Dermis blood vessel endothelial cell (primary cell): ENCODE results near the gene PPP3R1. TPM values are rescaled to one million over a fixed set of nuclear protein-coding genes. Genes with fewer than 3 reads are reported as not detected.
A peak's percentile ranks its signal among the peaks of the same experiment; 100 is the strongest.

Experiments used
- DNase-seq: peaks from one replicate; pipeline ENCODE4 v3.0.0; 2010
- total RNA-seq: library from RNA; depleted of rRNA; stranded (reverse); fragments of >200 nt; gene quantifications from 2 replicates; pipeline ENCODE4 v1.2.3, GENCODE V29; 2014

The PPP3R1 gene
- total RNA-seq, 1 donor from 2014 or later, result 19.4 TPM

DNA sequence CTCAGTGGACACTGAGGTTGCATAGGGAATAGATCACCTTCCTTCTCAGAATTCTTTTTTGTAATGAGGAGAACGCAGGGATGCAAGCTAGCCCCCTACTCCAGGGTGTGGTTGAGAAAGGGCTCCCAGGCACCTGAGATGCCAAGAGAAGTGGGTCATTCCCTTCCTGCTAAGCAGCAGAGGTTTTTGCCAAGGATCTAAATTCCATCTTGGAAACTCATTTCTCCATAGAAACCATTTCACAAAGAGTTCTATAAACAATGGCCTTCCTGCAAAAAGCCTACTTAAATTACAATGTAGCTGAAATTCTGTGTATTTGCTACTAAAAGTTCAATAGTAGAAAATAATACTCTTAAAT is 3.7 kb upstream of the PPP3R1 start:
- DNase-seq, result peak; percentile 75

DNA sequence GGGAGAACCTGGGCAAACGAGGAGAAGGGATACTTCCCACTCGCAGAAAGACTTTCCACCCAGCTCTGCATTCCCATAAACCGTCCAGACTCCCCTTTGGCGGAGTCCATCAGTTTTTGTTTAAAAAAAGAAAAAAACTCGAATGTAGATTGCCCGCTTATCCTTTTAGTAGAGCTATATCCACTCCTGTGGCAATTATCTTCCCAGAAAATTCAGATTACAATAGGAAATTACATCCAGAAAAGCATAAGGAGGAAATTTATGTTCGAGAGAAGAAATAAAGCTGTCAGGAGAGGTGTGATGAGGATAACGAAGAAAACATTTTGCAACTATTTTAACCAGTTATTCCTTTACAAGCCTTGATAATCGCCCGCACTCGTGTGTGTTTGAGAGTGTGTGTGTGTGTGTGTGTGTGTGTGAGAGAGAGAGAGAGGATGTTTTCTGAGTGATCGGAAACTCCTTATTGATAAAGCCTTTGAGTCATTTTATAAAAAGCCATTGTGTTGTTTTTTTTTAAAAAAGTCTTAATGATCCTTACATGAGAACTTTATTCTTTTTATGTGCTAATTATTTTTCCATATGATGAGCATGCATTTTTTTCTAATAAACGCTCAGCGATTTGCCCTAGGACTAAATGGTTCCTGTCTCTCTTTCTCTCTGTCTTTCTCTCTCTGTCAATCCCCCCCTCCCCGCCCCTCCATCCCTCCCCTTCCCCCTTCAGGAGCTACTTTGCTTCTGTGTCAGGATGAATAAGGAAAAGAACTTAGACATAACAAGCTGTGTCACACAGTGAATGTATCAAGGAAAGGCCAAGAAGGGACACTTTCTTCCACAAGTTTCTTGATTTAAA is 1.1 kb upstream of the PPP3R1 start:
- peak; percentile 38 for DNase-seq

DNA sequence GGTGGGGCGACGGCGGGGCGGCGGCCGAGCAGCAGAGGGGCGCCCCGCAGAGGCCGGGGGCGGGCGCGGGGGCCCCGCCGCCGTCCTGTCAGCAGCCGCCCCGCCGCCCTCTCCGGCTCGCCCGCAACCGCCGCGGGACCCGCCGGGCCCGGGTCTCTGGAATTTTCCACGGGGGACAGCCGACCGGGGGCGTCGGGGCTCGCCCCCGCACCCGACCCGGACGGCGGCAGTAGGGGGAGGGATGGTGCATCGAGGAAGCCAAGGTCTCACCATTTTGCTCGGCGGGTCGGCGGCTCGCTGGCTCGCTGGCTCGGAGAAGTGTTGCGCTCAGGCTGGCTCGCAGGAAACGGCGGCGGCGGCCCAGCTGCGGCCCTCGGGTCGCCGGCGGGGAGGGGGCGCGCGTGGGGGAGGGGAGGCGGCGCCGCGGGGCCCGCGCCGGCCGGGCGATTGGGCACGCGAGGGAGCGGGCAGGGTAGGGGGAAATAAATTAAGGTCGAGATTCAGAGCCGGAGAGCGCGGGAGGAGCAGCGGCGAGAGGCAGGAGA is 405 bp downstream of the PPP3R1 start:
- DNase-seq, result peak; percentile 42

DNA sequence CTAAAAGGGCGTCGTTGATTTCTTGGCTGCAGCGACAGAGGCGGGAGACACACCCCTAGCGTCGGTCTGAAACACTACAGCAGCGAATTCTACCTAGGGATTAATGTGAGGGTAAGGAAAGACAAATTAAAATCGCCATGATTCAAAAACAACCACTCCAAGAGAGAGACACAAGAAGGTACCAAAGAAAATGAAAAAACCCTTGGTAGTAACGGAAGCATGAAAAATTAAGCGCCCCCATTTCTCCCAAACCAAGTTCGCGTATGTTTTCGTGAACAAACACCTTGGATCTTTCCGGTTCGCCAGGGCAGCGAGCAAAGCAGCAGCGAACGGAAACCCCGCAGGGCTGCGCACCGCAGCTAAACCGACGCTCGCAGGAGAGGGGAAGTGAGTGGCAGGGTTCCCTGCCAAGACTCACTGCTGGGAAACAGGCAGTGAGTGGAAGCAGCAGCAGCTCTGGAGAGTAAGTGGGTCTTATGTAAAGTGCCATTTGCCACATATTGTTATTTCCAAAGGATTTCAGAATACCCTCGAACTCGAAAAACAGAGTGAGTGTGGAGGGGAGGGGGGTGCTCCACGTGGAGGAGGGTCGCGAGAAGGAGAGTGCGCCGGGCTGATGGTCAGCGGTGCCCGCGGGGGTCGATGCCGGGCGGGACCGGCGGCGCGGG is 1.0 kb downstream of the PPP3R1 start:
- DNase-seq, result peak; percentile 88

DNA sequence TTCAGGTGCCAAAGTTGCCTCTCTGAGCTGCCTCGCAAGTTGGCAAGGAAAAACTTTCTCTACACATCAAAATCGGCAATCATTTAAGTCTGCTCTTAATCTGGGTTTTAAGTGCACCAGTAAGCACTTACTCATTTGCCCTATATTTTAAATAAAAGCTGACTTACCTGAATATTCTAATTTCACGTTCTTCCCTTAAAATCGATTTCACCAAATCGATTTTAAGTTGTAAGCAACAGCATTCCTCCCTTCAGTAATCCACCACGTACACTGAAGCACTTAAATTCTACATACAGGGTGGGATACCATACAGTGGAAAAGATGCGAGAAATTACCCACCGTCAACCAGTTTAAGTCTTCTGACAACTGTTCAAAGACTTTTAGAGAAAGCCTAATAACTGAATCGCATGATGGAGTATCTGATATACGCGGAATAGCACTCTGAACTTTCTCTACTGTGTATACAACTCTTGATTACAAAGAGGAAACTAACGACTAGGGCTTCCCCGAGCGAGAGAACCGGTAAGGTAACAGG is 1.6 kb downstream of the PPP3R1 start:
- DNase-seq, result no peak

DNA sequence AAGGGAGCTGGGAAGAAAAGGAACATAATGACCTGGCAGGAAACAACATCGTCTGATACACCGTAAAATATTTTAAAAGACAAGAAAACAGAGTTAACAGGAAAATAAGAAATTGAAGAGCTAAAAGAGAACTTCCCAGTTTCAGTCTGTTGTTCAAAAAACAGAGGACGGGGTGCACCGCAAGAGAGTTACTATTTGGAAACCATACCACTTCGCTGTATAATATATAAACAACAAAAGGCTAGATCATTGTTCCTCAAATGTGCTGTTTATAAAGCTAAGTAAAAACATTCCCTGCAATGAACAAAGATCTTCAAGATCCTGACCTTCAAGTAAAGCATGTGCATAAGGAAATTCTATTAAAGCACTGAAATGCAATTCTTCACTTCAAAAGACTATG is 2.1 kb downstream of the PPP3R1 start:
- no peak for DNase-seq

DNA sequence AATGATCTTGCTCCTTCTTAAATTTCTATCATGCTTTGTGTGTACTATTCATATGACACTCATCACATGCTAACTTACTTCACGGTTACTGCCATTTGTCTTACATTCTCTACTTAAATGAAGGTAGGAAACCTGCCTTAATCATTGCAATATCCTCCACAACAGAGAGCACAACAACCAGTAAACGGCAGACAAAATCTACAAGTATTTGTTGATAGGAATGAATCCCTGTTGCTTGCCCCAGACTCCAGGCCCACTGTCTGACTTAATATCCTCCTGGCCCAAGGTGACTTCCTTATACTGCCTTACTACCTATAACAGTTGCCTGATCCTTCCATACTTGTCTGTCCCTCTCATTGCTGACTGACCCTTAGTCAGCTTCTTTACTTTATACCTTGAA is 3.5 kb downstream of the PPP3R1 start:
- no peak for DNase-seq

DNA sequence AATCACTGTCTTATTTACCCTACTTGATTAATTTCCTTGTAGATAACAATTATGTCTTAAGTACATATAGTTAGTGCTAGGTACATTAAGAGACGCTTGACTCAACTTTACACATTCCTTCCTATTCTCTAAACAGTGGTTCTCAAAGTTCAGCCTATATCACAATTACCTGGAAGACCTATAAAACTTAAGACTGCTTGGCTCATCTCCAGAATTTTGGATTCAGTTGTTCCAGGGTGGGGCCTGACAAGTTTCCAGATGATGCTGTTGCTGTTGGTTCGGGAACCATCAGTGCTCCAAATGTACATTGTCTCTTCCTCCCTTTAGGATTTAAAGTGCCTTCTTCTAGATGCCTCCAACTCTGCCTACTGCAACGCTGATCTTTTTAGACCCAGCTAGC is 4.0 kb downstream of the PPP3R1 start:
- DNase-seq, result no peak

DNA sequence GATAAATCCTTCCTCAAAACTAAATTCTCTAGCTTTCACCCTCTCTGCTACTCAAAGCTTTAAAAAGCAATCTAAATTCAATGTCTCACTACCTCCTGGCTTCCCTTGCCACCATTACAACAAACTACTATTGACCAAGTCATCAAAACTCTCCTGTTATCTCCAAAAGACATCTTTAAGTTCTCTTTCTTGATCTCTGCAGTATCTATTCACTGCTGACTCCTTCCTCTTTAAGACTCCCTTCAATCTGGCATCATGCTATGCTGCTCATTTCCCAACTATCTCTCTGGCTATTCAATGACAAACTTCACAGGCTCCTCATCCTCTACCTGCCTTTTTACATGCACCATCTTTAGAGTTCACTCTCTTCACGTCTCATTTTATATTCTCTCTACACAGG is 5.9 kb downstream of the PPP3R1 start:
- DNase-seq, result no peak

DNA sequence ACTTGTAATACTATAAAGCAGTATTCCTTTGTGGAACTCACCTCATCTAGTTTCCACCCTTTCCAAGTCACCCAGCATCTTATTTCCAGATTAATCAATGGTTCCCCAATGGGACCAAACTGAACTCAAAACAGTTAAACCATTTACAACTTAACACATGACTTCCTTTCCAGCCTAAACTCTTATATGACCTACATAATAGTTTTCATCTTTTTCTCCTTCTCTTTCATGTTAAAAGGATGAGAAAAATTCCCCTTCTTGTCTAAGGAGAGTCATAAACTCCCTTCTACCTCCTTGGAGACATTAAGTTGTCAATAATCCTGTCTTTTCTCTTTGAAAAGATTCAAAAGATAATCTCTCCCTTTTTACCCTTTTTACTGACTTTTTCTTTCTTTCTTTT is 6.7 kb downstream of the PPP3R1 start:
- DNase-seq, result no peak

DNA sequence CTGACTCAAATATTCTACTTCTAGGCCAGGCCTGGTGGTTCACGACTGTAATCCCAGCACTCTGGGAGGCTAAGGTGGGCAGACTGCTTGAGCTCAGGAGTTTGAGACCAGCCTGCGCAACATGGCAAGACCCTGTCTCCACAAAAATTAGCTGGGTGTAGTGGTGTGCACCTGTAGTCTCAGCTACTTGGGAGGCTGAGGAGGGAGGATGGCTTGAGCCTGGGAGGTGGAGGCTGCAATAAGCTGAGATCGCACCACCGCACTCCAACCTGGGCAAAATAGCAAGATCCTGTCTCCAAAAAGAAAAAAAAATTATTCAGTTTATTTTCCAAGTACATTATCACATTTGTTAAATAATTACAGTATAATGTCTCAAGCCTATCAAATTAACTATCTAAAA is 7.3 kb downstream of the PPP3R1 start:
- DNase-seq, result no peak

DNA sequence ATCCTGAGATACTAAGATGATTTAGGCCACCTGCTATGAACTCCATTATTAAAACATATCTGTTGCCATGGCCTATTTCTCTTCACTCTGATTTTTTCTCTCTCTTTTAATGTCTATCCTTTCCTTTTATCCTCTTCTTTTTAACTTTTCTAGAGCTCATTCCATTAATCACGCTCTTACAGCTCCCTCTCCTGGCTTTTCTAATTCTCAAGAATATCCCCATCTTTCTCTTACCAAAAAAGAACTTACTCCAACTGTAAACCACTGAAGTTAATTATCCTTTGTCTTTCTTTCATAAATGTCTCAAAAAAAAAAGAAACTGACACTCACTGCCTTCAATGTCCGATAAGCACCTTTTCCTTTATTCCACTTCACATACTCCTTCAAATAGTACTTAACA is 7.9 kb downstream of the PPP3R1 start:
- no peak for DNase-seq

DNA sequence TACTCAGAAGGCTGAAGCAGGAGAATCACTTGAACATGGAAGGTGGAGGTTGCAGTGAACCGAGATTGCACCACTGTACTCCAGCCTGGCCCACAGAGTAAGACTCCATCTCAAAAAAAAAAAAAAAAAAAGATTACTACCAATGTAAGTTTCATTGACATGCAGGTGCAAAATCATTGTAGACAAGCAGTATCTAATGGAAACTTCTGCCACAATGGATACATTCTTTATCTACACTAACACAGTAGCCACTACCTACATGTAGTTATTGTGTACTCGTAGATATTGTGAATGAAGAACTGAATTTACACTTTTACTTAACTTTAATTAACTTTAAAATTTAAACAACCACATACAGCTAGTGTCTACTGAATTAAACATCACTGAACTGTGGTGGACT is 10.6 kb downstream of the PPP3R1 start:
- no peak for DNase-seq

DNA sequence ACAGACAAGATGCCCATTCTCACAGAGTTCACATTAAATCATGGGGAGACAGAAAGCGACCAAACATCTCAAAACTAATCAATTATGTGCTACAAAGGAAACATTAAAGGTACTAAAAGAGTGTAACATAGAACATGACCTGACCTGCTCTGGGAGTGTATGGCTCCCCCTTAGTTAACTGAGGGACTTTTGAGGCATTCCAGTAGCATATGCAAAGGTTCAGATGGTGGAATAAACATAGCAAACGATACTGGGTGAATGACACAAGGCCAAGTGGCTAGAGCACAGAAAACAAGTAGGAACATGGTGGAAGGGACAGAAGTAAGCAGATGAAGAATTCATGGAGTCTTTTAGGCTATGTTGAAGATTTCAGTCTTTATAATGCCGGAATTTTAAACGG is 11.9 kb downstream of the PPP3R1 start:
- no peak for DNase-seq

DNA sequence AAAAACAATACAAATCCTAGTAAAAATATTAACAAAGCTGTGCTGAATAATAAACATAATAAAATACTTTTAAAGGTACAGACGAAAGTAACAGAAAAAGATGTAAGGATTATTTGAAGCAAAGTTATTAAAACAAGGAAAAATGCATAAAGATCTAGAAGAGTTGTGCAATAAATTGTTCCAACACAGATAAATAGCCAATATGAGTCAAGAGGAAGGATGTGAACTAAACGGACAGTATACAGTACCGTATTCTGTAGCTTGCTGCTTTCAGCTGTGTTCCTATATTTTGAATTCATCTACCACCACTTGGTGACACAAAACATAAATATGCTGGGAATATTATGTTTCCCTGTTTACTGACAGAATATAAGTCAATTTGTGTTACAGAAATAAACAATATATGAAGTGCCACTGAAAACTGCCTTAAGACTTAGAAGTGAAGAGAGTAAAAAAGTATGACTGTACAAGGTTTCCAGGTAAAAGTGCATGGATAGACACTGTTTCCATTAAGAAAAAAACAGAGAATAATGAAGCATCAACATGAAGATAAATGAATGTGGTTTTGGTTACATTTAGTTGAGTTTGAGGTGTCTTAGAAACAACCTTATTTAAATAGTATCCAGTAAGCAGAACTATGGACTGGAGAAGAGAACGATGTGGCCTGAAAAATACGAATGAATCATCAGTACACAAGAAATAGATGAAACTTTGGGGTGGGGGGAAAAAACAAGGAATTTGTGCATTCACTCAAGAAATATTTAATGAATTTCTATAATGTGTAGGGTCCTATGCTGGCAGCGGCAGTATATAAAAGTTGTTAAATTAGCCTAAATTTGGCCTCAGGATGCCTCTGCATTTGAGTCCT is 13.1 kb downstream of the PPP3R1 start:
- peak; percentile 44 for DNase-seq

DNA sequence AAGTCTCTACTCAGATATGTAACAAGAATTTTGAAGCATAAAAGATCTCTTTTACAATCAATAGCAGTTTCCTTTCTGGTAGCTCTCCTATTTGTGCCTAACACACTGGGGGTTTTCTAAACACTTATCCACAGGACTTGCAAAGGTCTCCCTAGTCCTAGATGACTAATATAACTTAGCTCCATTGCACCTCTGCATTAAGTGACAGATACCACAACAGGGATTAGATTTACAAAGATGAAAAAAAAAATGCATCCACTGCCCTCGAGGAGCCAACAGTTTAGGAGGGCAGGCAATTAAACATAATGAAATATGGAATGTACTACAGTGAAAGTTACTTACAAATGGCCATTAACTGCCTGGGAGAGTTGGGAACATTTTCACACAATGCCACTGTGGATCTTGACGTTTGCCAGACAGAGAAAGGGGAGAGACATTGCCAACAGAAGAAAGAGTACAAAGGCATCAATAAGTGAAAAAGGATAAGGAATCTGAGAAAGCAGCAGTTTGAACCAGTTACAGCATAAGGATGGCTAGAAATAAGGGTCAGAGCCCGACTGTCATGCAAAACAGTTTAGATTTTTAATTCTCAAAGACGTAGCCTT is 14.3 kb downstream of the PPP3R1 start:
- DNase-seq, result no peak

DNA sequence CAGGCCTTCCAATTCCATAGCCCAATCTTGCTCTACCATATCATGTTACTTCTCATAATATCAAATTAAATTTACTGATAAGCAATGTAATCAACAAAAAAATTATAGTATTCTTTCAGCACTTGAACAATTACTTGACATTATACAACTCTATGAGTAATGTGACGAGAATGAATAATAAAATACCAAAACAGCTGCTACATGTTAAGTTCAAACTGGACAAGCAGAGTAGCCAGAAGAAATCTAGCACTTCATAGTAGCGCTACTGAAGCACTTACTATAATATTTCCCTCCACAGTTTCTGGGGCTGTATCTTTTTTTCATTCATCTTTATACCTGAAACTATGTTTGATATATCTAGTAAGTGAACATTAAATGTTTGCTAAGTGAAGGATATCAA is 14.9 kb downstream of the PPP3R1 start:
- DNase-seq, result peak; percentile 44

DNA sequence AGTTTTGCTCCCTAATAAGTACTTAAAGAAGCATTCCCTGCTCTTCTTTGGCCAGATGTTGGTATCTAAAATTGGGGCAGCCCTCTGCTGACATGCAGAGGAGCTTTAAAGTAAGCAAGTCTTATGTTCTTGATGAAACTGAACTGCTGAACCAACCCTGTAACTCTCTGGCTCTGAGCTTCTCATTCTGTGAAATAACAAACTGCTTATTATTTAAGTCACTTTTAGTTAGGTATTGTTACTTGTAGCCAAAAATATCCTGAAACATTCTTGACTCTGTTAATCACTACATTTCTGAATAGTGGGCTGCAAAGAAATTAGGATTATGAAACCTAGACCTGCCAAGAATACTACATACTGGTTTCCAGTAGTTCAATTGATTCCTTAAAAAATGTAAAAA is 15.5 kb downstream of the PPP3R1 start:
- DNase-seq, result no peak

DNA sequence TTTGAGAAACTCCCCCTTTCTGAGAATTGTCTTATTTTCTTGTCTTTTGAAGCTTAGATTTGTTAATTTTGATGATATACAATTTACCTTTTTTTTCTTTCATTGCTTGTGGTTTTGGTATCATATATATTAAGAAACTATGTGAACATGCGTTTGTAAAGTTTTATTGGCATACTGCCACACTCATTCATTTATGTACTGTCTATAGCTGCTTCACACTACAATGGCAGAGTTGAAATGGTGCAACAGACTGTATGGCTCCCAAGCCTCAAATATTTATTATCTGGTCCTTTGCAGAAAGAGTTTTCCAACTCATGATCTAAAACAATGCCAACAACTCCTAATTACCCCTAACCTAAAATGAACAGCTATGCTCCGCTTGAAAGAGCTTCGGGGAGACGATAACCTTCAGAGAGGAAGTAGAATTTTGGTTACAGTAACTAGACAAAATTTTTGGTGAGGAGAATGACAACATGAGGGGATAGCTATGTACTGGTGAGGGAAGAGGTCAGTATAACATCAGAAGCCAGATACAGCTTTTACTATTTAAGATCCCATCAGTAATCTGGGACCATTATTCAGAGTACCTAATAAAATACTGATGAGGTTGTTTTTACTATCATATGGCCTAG is 16.1 kb downstream of the PPP3R1 start:
- no peak for DNase-seq

DNA sequence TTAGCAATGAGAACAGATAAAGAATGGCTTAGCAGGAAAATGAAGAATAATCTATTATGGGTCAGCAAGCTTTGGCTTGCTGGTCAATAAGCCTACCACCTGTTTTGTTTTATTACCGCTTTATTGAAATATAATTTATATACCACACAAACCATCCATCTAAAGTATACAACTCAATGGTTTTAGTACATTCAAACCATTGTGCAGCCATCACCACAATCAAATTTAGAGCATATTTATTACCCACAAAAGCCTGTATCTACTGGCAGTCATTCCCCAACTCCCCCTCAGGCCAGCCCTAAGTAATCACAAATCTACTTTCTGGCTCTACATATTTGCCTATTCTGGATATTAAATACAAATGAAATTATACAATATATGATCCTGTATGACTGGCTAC is 17.2 kb downstream of the PPP3R1 start:
- DNase-seq, result no peak

DNA sequence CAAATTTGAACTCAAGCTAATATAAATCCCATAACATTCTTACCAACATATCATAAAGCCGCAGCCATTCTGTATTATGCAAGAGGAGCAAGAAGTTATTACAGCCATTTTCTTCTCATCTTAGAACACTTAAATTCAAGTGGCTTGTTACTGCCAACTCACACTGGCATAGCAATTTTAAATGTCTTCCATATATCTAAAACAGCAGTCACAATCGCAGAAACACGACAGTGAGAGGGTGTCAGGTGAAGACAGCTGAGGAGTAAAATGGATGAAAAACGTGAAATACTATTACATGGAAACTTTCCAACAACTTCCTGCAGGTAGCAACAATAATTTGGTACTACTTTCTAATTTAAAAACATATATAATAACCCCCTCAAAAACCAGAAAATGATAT is 17.9 kb downstream of the PPP3R1 start:
- no peak for DNase-seq

DNA sequence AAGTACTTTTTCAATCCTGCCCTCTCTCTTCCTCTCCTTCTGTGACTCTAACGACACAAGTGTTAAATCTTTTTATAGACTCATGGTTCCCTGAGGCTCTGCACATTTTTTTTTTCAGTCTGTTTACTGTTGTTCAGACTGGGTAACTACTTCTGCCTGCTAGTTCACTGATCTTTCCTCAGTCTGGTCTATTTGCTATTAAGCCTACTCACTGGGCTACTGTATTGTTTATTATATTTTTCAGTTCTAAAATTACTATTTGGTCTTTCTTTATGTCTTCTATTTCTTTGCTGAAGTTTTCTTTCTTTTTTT is 21.3 kb downstream of the PPP3R1 start:
- no peak for DNase-seq
